GM10266 (cell line): ENCODE data around the gene CPEB2.

Experiments used
- DNase-seq: peaks from one replicate; pipeline ENCODE4 v3.0.0; 2012; ENCODE audit errors: extremely low spot score
- TF ChIP-seq, protein P1 (sequence below): IDR thresholded peaks from 2 replicates; pipeline ENCODE4 v1.5.1; 2012; ENCODE audit warnings: mild to moderate bottlenecking, low read depth; ENCODE audit not compliant: control insufficient read depth, insufficient read depth; ENCODE audit errors: missing control alignments

The CPEB2 gene

DNA sequence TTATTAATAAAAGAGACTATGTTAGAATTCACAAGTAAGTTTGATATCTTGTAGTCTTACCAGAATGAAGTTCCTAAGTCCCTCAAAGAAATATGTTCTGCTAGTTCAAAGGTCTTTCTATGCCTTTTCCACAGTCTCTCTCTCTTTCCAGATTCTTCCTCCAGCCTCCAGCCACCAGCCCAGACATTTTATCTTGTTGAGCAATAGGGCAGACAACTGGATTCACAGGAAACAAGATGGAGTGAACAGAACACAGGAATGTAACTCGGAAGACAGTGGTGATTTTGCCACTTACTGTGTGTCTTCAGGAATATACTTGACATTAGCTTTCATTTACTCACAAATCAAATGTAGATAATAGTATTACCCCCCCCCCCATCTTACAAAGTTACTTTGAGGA lies 17.1 kb upstream of the CPEB2 start:
- DNase-seq = no peak
- TF ChIP-seq, protein P1, sequence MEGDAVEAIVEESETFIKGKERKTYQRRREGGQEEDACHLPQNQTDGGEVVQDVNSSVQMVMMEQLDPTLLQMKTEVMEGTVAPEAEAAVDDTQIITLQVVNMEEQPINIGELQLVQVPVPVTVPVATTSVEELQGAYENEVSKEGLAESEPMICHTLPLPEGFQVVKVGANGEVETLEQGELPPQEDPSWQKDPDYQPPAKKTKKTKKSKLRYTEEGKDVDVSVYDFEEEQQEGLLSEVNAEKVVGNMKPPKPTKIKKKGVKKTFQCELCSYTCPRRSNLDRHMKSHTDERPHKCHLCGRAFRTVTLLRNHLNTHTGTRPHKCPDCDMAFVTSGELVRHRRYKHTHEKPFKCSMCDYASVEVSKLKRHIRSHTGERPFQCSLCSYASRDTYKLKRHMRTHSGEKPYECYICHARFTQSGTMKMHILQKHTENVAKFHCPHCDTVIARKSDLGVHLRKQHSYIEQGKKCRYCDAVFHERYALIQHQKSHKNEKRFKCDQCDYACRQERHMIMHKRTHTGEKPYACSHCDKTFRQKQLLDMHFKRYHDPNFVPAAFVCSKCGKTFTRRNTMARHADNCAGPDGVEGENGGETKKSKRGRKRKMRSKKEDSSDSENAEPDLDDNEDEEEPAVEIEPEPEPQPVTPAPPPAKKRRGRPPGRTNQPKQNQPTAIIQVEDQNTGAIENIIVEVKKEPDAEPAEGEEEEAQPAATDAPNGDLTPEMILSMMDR = no peak

DNA sequence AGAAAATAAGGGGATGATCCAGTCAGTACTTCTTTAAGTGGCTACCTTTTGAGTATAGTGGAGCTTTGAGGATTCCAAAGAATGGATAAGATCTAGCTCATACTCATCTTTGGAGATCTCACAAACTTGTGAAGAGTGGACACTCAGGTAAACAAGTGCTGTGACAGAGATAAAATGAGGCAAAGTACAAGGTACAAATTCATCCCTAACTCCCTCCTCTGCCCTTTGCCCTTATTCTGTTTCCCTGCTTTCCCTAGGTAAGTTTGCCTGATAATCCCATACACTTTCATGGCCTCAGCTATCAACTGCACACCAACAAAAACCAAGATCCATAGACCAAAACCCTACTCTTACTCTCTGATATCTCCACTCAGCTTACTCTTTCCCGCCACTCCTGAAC lies 16.4 kb upstream of the CPEB2 start:
- TF ChIP-seq, protein P1 = no peak
- no peak for DNase-seq

GRCh38 chr4:14987054-14987453 lies 15.2 kb upstream of the CPEB2 start:
- TF ChIP-seq, protein P1 = no peak
- DNase-seq = no peak

DNA sequence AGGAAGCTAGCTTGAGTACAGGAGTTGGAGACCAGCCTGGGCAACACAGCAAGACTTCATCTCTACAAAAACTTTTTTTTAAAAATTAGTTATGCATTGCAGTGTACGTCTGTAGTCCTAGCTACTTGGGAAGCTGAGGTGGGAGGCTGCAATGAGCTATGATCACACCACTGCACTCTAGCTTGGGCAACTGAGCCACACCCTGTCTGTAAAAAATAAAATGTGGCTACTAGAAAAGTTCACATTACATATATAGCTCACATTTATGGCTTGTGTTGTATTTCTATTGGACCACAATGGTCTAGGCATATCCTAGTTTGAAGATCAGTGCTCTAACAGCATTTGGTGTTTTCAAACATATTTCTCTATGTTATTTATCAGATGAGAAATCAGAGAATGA lies 11.8 kb upstream of the CPEB2 start:
- TF ChIP-seq, protein P1 = no peak
- DNase-seq = no peak

GRCh38 chr4:14994242-14994641 lies 8.0 kb upstream of the CPEB2 start:
- DNase-seq = no peak

DNA sequence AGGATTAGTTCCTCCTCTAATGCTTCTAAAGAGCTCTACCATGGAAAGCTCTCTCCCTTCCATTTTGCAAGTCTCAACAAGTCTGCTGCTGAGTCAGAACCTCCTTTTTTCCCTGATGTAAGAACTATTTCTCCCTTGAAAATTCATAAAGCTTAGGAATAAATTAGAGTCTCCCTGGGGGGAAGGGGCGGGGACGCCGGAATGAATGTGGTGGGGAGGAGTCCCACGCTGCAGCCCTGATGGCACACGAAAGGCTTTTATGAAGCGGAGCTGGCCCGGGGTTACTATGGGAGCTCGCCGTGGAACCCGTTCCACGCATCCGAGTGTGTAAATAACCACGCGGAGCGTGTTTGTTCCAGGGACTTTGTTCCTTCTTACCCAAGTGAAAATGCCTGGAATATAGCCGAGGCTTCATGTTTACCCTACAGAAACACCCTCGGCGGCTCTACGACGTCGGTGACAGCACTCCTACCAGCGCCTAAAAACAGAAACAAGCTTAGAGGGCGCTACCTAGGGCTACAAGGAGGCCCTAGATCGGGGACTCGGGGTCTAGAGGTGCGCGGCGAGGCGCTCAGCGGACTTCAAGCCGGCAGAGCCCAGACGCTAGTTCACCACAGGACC lies 923 bp upstream of the CPEB2 start:
- DNase-seq = peak; percentile 47
- TF ChIP-seq, protein P1 = no peak

More at GRCh38 chr4:14994242-14994641, 8.0 kb upstream of the CPEB2 start:
- TF ChIP-seq, protein P1 = no peak

DNA sequence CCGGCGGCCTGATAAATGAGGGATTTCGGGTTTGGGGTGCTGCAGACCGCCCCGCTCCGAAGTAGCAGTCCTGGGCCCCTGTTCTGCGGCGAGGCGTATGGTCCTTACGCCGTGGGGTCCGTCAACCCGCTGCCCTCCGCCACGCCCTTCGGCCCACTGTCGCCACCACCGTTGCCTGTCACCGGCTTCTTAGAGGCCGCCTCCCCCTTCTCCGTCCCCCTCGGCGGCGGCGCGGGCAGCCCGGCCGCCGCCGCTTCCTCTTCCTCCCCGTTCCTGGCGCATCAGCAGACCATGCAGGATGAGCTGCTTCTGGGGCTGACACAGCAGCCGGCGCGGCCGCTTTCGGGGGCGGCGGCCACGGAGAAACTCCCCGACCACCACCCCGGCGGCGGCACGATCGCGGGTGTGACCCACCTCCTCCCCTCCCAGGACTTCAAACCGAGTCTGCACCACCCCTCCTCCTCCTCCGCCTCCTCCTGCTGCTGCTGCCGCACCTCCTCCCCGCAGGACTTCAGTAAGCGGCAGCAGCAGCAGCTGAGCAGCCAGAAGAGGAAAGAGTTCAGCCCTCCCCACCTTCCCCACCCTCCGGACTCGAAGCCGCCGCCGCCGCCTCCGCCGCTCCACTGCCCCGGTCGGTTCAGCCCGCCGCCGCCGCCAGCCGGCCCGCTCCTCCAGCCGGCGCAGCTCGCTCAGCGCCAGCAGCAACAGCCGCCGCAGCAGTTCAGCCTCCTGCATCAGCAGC lies 549 bp downstream of the CPEB2 start:
- peak; percentile 82 for DNase-seq
- TF ChIP-seq, protein P1 = no peak
